ENCODE measurements around the gene CPEB3.
"Not testable (repeated sequence)": the region's sequence is repeated elsewhere in the genome, so short reads cannot be mapped to it uniquely, and the experiment has no call there.

CPEB3 gene

GRCh38 chr10:92265687-92266258, 25.1 kb downstream of the CPEB3 start:
- DNase-seq, result no peak

DNA sequence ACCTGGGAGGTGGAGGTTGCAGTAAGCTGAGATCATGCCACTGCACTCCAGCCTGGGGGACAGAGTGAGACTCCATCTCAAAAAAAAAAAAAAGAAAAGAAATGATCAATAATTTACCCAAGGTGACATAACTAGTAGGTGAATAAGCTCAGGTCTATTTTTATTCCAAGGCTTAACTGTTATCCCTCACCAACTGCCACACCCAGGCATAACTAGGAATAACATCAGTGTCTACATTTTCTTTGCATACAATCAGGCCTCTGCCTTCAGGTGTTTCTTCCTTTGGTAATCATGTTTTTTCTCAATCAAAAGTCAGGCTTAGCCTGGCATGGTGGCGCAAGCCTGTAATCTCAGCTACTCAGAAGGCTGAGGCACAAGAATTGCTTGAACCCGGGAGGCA, 26.6 kb downstream of the CPEB3 start:
- DNase-seq, result no peak

DNA sequence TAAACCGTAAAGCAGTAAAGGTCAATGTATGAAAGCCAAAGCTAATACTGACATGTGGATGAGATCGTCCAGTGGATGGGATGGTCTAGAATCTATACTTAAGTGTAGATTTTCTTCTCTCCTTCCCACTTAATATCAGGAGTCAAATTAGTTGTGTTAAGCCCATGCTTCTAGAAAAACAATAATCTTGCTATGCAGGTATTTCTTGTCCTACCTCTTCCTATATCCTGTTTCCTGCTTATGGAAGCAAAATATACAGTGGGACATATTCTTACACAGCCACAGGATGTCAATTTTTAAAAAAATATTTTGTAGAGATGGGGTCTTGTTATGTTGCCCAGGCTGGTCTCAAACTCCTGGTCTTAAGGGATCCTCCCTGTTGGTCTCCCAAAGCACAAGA, 27.5 kb downstream of the CPEB3 start:
- DNase-seq, result no peak

- no peak for DNase-seq
Observed at GRCh38 chr10:92248566-92248965, 42.3 kb downstream of the CPEB3 start.

GRCh38 chr10:92244796-92245195, 46.1 kb downstream of the CPEB3 start:
- no peak for DNase-seq

DNA sequence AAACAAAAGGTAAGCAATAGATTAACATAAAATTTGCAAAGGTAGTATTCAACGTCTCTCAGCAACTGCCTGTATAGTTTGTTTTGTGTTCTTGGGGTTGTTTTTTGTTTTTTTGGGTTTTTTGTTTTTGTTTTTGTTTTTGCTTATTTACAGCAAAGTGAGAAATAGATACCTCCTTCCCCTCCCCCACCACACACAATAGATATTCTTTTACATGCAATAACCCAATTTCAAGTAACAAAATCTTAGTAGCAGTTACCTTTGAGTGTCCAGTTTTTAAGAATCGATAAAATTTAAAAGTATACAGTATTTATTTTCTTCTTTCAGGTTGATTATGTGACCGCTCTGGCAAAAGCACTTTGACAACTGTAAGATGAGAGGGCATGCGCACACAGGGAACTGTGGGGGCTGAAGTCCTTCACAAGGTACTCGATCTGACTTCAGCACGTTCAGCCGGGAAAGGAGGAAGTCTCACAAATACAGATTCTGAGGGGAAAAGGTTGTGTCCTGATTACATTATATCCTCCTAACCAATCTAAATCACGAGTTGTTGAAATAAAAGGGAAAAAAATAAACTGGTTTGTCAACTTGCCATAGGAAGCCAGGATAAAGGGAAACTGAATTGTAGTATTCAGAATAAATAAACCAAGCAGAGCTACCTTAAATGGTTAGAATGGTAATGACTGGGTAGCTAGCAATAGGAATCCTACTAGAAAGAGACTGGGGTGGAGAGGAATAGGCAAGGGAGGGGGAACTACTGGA, 47.8 kb downstream of the CPEB3 start:
- DNase-seq, result peak; percentile 58

GRCh38 chr10:92242380-92242779, 48.5 kb downstream of the CPEB3 start:
- DNase-seq, result no peak

- DNase-seq, result no peak
Observed at GRCh38 chr10:92241501-92241900, 49.4 kb downstream of the CPEB3 start.

GRCh38 chr10:92241158-92241500, 49.7 kb downstream of the CPEB3 start:
- peak; percentile 9 for DNase-seq

DNA sequence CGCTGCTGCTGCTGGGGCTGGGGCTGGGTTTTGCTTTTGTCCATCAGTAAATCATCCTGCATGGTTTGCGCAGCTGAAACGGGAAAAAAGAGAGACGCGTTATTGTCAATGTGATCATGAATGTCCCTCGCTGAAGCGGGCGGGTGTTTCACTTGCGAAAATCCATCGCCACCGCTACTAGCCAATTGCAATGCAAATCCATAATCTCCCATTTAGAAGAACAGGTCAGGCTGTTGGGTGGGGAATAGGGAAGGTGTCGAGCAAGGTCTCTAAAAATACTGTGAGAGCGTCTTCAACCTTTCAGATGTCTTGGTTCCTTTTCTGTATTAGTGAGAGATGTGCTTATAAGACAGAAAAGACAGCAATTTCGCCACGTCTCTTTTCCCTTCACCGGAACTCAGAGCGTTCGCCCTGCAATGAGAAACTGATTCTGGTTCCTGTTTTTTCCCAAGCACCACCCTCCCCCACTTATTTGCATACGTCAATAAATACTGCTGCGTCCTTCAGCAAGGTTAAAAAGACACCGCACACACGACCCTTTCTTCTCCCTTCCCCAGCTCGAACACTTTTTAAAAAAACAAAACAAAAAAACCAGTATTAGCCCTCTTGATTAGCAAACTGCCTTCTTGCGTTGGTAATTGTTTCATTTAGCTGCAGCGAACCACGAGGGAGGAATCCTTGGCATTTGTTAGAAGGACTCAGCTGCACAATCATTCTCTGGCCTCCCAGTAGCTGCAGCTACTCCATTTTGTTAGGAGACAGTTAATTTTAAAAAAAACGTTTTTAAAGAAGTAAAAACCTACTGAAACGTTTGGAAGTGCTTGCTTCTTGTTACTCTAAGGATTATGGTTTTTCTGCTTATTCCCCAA, 50.4 kb downstream of the CPEB3 start:
- DNase-seq, result peak; percentile 53

DNA sequence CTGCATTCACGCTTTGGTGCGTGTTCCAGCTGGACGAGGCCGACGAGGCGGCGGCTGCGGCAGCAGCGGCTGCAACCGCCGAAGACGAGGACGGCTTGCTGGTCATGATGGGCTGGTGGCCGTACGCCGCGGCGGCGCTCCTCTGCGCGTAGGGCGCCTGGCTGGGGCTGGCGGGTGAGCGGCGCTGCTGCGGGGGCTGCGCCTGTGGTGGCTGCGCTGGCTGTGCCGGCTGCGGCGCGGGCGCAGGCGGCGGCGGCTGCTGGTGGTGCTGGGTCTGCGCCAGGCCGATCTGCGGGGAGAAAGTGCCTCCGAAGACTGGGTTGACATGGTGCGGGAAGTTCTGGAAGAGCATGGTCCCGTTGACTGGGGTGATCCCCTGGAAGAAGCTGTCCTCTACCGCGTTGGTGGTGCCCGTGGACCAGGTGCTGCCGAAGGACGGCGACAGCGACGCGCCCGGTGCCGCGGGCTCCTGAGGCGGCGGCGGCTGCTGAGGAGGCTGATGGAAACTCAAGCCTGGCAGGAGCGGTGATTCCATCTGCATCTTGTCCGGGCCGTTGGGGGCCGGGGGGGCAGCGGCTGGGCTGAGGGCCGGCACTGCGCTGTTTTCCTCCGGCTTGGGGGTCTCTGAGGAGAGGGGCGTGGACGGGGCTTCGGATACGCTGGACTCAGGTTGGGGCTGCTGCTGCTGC, 51.1 kb downstream of the CPEB3 start:
- DNase-seq, result peak; percentile 47

DNA sequence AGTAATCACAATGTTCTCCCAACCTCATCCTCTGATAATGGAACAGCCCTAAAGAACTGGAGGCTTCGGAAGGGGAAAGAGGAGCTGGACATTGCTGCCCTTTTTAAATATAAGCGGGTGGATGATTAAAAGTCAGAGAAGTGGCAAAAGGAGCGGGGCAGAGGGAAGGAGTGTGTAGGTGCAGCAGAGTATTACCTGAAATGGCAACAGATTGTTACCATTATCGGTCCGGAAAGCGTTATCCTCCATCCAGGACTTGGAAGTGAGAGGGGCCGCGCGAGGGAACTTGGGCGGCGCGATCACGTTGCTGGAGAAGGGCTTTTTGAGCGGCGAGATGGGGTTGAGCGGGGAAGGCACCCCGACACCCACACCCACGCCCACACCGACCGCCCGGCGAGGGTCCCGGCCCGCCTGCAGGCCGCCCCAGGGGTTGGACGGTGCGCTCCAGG, 51.7 kb downstream of the CPEB3 start:
- DNase-seq, result no peak

- no peak for DNase-seq
Observed at GRCh38 chr10:92238586-92239098, 52.2 kb downstream of the CPEB3 start.

GRCh38 chr10:92238054-92238585, 52.8 kb downstream of the CPEB3 start:
- DNase-seq, result no peak

DNA sequence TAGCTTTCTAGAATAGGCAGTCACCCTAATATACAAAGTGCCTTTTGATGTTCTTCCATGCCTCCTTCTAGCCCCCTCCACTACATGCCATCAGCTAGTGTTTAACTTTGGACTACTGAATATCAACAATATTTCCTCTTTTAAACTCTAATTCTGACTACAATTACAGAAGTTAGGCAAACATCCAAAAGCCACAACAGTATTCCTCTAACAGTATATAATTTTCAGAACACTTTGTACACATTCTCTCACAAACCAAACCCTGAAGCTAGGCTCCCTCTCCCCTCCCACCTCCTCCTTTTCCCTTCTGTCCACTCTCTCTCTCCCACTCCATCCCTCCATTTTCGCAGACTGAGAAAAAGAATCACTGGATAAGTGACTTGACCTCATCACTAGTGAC, 59.7 kb downstream of the CPEB3 start:
- no peak for DNase-seq

DNA sequence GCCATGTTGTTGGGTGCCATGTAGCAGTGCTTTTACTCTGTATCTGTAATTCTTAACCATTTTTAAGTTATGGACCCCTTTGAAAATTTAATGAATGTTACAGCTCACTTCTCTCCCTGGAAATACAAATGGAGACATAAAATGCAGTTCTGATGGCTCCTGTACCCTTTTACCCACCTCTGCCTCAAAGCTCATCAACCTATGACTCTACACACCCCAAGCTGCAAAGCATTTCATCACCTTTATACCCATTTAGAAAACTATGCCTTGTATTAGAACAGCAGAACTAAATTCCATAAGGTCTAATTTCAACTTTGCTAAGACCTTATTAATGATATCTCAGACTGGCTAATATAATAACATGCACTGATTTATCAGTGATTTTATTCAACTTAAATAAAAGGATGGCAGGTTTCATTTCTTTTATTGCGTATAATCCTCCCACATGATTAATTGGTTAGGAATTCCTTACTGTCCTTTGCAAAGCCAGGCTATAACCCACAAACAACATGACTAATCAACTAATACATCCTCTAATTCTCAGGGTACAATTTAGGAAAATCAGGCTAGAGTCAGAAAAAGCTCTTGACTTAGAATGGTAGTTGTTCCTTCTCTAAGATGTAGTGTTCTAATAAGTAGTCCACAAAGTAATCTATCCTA, 68.1 kb downstream of the CPEB3 start:
- DNase-seq, result no peak

GRCh38 chr10:92219559-92219958, 71.3 kb downstream of the CPEB3 start:
- DNase-seq, result no peak

- DNase-seq, result no peak
Observed at GRCh38 chr10:92218569-92218968, 72.3 kb downstream of the CPEB3 start.

DNA sequence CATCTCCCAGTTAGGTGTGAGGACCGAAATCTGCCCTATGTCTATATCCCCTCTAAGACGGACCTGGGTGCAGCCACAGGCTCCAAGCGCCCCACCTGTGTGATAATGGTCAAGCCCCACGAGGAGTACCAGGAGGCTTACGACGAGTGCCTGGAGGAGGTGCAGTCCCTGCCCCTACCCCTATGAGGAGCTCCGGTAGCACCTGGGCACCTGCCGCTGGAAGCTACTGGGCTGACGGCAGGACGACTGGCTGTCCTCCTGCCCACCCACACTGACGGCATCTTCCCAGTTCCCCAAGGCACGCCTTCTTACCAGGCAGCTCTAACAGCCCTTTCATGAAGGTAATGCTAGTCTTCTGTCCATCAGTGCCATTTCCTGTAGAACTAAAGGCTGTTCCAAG, 74.3 kb downstream of the CPEB3 start:
- DNase-seq, result not testable (repeated sequence)

DNA sequence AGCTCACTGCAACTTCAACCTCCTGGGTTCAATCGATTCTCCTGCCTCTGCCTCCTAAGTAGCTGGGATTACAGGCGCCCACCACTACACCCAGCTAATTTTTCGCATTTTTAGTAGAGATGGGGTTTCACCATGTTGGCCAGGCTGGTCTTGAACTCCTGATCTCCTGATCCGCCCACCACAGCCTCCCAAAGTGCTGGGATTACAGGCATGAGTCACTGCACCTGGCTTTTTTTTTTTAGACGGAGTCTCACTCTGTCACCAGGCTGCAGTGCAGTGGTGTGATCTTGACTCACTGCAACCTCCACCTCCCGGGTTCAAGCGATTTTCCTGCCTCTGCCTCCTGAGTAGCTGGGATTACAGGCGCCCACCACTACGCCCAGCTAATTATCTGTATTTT, 75.7 kb downstream of the CPEB3 start:
- not testable (repeated sequence) for DNase-seq

DNA sequence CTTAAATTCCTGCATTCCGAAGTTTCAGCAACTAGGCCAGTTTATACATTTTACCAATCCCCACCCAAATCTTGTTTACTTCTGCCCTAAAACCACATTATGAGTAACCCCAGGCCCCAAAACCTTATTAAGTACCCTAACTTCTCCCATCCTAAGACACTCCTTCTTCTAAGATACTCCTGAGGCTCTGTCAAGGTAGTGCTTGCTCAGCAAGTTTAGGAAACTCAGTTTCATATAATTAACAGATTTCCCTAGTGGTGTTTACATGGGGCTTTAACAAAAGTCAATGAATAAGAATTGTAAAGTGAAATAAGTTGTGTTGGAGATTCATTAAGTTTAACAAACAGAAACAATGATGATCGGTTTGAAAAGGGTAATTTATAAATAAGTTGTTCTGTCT, 77.8 kb downstream of the CPEB3 start:
- no peak for DNase-seq

GRCh38 chr10:92208736-92209135, 82.1 kb downstream of the CPEB3 start:
- no peak for DNase-seq
